Neural cell (in vitro differentiated cells): ENCODE data around the gene SEPTIN2. TPM values are rescaled to one million over a fixed set of nuclear protein-coding genes. Genes with fewer than 3 reads are reported as not detected.
"Not testable (repeated sequence)": the region's sequence is repeated elsewhere in the genome, so short reads cannot be mapped to it uniquely, and the experiment has no call there.

Source experiments
- H2AFZ ChIP-seq: fragments of 200-600, 300-800 bp; sonication (generic), shearing (Covaris generic); 2 replicates; pipeline ENCODE4 v1.6.0; 2014; ENCODE audit warnings: low read depth, mild to moderate bottlenecking, antibody characterized with exemption, low read length, moderate library complexity
- H3F3A ChIP-seq: fragments of 200-600 bp; shearing (Covaris generic); 2 replicates; pipeline ENCODE4 v1.6.1; 2016; ENCODE audit warnings: mild to moderate bottlenecking, moderate library complexity, mixed read lengths, antibody characterized with exemption, low read length; ENCODE audit not compliant: insufficient read depth, poor library complexity, severe bottlenecking
- H3K27ac ChIP-seq: fragments of 200-600, 300-800 bp; sonication (generic), shearing (Covaris generic); 2 replicates; pipeline ENCODE4 v1.5.1; 2014; ENCODE audit warnings: mild to moderate bottlenecking, low read length, moderate library complexity
- H3K27me3 ChIP-seq: fragments of 300-800, 200-600 bp; sonication (generic), shearing (Covaris generic); 2 replicates; pipeline ENCODE4 v1.6.0; 2014; ENCODE audit warnings: mild to moderate bottlenecking, low read depth, low read length, moderate library complexity; ENCODE audit not compliant: insufficient read depth
- H3K36me3 ChIP-seq: fragments of 300-800, 200-600 bp; sonication (generic), shearing (Covaris generic); 2 replicates; pipeline ENCODE4 v1.5.1; 2014; ENCODE audit warnings: mild to moderate bottlenecking, antibody characterized with exemption, low read length, moderate library complexity; ENCODE audit not compliant: insufficient read depth
- H3K4me2 ChIP-seq: fragments of 300-800, 200-600 bp; sonication (generic), shearing (Covaris generic); 2 replicates; pipeline ENCODE4 v1.6.0; 2014; ENCODE audit warnings: mild to moderate bottlenecking, low read length
- H3K4me3 ChIP-seq: fragments of 300-800, 200-600 bp; sonication (generic), shearing (Covaris generic); 2 replicates; pipeline ENCODE4 v1.5.1; 2014; ENCODE audit warnings: mild to moderate bottlenecking, low read length, moderate library complexity
- H3K79me2 ChIP-seq: fragments of 200-600 bp; shearing (Covaris generic); replicated peaks from 2 replicates; pipeline ENCODE4 v1.6.0; 2014; ENCODE audit warnings: mild to moderate bottlenecking, low read length, moderate library complexity; ENCODE audit not compliant: insufficient read depth
- H3K9ac ChIP-seq: fragments of 300-800, 200-600 bp; sonication (generic), shearing (Covaris generic); 2 replicates; pipeline ENCODE4 v1.6.1; 2016; ENCODE audit warnings: mild to moderate bottlenecking, low read length, mixed read lengths
- H3K9me2 ChIP-seq: fragments of 200-600 bp; shearing (Covaris generic); 2 replicates; pipeline ENCODE4 v1.6.1; 2016; ENCODE audit warnings: mild to moderate bottlenecking, low read length, mixed read lengths; ENCODE audit not compliant: insufficient read depth
- H3K9me3 ChIP-seq: fragments of 200-600, 300-800 bp; sonication (generic), shearing (Covaris generic); 2 replicates; pipeline ENCODE4 v1.6.1; 2016; ENCODE audit warnings: mild to moderate bottlenecking, mixed run types, low read length, moderate library complexity, mixed read lengths
- H4K20me1 ChIP-seq: fragments of 200-600 bp; shearing (Covaris generic); 2 replicates; pipeline ENCODE4 v1.6.1; 2016; ENCODE audit warnings: mild to moderate bottlenecking, mixed run types; ENCODE audit not compliant: insufficient read depth
- EP300 ChIP-seq: fragments of 450-650 bp; conservative IDR thresholded peaks from 2 replicates; pipeline ENCODE4 v1.6.1; 2014; ENCODE audit warnings: antibody characterized with exemption, mild to moderate bottlenecking, moderate library complexity; ENCODE audit not compliant: poor library complexity, severe bottlenecking
- EZH2 ChIP-seq: fragments of 200-600, 300-800 bp; shearing (Covaris generic), sonication (generic); IDR thresholded peaks from 2 replicates; pipeline ENCODE4 v1.6.1; 2014; ENCODE audit warnings: antibody characterized with exemption, low read length, borderline replicate concordance, mild to moderate bottlenecking; ENCODE audit not compliant: insufficient read depth, poor library complexity, severe bottlenecking
- MXI1 ChIP-seq: fragments of 450-650 bp; conservative IDR thresholded peaks from 2 replicates; pipeline ENCODE4 v1.6.1; 2014; ENCODE audit warnings: antibody characterized with exemption, mild to moderate bottlenecking; ENCODE audit not compliant: poor library complexity, severe bottlenecking
- POLR2AphosphoS5 ChIP-seq: IDR thresholded peaks from 2 replicates; pipeline ENCODE4 v1.6.1; 2012
- RAD21 ChIP-seq: fragments of 450-650 bp; conservative IDR thresholded peaks from 2 replicates; pipeline ENCODE4 v1.6.1; 2014; ENCODE audit warnings: antibody characterized with exemption, mild to moderate bottlenecking, moderate library complexity
- SMC3 ChIP-seq: fragments of 450-650 bp; conservative IDR thresholded peaks from 2 replicates; pipeline ENCODE4 v1.6.1; 2014; ENCODE audit warnings: antibody characterized with exemption, mild to moderate bottlenecking, moderate library complexity; ENCODE audit not compliant: poor library complexity
- TAF1 ChIP-seq: IDR thresholded peaks from 2 replicates; pipeline ENCODE4 v1.6.1; 2012; ENCODE audit warnings: low read depth
- polyA plus RNA-seq: library from polyadenylated mRNA; depleted of rRNA; stranded (reverse); fragments of >200 nt; gene quantifications from 2 replicates; pipeline ENCODE4 v1.2.3, GENCODE V29; 2014
- TF ChIP-seq, protein P1 (sequence below): IDR thresholded peaks from 2 replicates; pipeline ENCODE4 v1.6.1; 2012; ENCODE audit warnings: borderline replicate concordance
- TF ChIP-seq, protein P2 (sequence below): fragments of 450-650 bp; IDR thresholded peaks from 2 replicates; pipeline ENCODE4 v1.5.1; 2014; ENCODE audit warnings: antibody characterized with exemption, mild to moderate bottlenecking, moderate library complexity; ENCODE audit not compliant: poor library complexity, severe bottlenecking

SEPTIN2 gene
- polyA plus RNA-seq, 1 donor from 2014 or later, result 467 TPM

DNA sequence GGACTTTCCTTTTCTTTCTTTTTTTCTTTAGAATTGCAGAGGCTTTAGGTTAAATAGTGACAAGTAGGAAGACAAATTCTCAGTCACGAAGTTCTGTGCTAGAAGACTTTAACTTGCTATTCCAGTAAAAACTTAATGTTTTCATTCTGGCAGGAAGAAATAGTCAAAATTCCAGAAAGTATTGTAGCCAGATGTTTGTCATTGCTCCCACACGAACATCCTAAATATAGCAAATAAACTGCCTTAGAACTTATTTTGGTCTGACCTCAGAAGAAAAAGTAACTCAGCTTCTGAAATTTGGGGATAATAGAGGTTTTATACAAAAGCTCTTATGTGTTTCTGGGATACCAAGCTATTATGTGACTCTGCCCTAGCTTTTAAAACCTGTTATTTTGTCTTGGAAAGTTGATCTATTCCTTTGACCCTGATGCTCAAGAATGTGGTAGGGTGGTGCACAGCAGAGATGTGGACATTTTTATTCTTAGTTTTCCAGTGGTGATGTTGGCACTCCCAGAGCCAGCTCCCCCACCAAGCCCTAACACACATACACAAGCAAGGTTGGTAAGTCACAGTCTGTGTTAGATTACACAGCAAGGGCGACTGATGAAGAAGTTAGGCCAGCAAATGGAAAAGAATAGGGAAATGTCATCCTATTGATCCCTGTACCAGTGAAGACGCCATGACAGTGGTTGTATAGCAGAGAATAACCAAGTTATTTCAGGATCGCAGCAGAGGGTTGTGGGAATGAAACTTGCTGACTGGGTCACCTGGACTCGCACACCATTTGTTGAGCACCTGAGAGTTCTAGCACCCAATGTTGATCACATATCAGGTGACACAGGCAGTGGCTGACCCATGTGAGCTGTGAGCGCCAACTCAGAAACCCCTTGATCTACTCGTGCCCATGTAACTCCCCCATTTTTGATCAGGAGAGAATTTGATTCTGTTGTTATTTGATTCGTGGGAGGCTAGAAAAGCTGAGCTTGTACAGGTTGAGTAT lies 64.1 kb downstream of the SEPTIN2 start:
- no peak overlapping the region for H2AFZ ChIP-seq
- H3K9me2 ChIP-seq, result no peaks in the 10 kb centered on the region
- H3F3A ChIP-seq, result no peaks in the 10 kb centered on the region
- H4K20me1 ChIP-seq, result no peaks in the 10 kb centered on the region
- H3K36me3 ChIP-seq, result no peaks in the 10 kb centered on the region
- H3K79me2 ChIP-seq, result no peaks in the 10 kb centered on the region
- no peaks in the 10 kb centered on the region for H3K27me3 ChIP-seq
- H3K9me3 ChIP-seq, result no peaks in the 10 kb centered on the region
- TF ChIP-seq SMC3 (no peak), EZH2 (no peak), RAD21 (no peak), TAF1 (no peak), POLR2AphosphoS5 (no peak), EP300 (no peak), MXI1 (no peak)
- TF ChIP-seq, protein P1, sequence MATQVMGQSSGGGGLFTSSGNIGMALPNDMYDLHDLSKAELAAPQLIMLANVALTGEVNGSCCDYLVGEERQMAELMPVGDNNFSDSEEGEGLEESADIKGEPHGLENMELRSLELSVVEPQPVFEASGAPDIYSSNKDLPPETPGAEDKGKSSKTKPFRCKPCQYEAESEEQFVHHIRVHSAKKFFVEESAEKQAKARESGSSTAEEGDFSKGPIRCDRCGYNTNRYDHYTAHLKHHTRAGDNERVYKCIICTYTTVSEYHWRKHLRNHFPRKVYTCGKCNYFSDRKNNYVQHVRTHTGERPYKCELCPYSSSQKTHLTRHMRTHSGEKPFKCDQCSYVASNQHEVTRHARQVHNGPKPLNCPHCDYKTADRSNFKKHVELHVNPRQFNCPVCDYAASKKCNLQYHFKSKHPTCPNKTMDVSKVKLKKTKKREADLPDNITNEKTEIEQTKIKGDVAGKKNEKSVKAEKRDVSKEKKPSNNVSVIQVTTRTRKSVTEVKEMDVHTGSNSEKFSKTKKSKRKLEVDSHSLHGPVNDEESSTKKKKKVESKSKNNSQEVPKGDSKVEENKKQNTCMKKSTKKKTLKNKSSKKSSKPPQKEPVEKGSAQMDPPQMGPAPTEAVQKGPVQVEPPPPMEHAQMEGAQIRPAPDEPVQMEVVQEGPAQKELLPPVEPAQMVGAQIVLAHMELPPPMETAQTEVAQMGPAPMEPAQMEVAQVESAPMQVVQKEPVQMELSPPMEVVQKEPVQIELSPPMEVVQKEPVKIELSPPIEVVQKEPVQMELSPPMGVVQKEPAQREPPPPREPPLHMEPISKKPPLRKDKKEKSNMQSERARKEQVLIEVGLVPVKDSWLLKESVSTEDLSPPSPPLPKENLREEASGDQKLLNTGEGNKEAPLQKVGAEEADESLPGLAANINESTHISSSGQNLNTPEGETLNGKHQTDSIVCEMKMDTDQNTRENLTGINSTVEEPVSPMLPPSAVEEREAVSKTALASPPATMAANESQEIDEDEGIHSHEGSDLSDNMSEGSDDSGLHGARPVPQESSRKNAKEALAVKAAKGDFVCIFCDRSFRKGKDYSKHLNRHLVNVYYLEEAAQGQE, result no peak
- TF ChIP-seq, protein P2, sequence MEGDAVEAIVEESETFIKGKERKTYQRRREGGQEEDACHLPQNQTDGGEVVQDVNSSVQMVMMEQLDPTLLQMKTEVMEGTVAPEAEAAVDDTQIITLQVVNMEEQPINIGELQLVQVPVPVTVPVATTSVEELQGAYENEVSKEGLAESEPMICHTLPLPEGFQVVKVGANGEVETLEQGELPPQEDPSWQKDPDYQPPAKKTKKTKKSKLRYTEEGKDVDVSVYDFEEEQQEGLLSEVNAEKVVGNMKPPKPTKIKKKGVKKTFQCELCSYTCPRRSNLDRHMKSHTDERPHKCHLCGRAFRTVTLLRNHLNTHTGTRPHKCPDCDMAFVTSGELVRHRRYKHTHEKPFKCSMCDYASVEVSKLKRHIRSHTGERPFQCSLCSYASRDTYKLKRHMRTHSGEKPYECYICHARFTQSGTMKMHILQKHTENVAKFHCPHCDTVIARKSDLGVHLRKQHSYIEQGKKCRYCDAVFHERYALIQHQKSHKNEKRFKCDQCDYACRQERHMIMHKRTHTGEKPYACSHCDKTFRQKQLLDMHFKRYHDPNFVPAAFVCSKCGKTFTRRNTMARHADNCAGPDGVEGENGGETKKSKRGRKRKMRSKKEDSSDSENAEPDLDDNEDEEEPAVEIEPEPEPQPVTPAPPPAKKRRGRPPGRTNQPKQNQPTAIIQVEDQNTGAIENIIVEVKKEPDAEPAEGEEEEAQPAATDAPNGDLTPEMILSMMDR, result no peak
- no peak overlapping the region for H3K9ac ChIP-seq
- H3K27ac ChIP-seq, result no peak overlapping the region
- no peak overlapping the region for H3K4me2 ChIP-seq
- no peak overlapping the region for H3K4me3 ChIP-seq

DNA sequence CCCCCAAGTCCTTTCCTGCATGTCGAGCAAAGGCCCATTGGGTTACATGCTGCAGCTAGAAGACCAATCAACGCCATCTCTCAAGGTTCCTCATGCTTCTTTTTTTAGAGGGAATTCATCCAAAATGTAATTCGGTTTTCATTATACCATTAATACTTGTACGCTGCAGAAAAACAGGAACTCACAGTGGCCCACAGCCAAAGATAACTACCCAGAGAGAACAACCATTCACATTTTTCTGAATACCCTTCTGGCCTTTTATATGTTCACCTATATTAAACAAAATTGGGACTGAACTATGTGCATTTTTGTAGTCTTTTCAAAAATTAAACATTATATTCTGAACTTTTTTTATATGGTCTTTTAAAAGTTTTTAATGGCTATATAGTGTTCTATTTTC lies 66.1 kb downstream of the SEPTIN2 start:
- Histone ChIP-seq H3K27ac (no peak overlapping the region), H3K4me2 (no peak overlapping the region), H3K4me3 (no peak overlapping the region), H4K20me1 (no peaks in the 10 kb centered on the region), H3K9me3 (no peaks in the 10 kb centered on the region), H3K36me3 (no peaks in the 10 kb centered on the region), H3K9ac (no peak overlapping the region), H3K9me2 (no peaks in the 10 kb centered on the region), H2AFZ (no peak overlapping the region), H3K79me2 (no peaks in the 10 kb centered on the region), H3K27me3 (no peaks in the 10 kb centered on the region), H3F3A (no peaks in the 10 kb centered on the region)
- no peak for TF ChIP-seq RAD21
- TF ChIP-seq, protein P2, result no peak
- TF ChIP-seq TAF1, result no peak
- no peak for TF ChIP-seq EZH2
- TF ChIP-seq EP300, result no peak
- TF ChIP-seq POLR2AphosphoS5, result no peak
- TF ChIP-seq, protein P1, result no peak
- TF ChIP-seq SMC3, result no peak

DNA sequence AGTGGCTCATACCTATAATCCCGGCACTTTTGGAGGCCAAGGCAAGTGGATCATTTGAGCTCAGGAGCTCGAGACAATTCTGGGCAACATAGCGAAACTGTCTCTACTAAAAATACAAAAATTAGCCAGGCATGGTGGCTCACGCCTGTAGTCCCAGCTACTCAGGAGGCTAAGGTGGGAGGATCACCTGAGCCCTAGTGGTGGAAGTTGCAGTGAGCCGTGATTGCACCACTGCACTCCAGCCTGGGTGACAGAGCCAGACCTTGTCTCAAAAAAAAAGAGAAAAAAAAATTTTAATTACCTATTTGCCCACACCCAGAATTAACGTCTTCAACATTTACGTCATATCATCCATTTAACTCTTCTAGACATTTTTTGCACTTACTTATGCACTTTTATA lies 69.7 kb downstream of the SEPTIN2 start:
- H3K36me3 ChIP-seq, H3K27me3 ChIP-seq: not testable (repeated sequence)

More for the DNA sequence above, 69.7 kb downstream of the SEPTIN2 start:
- H4K20me1 ChIP-seq, H3K4me3 ChIP-seq, H3K9me3 ChIP-seq, H3K27ac ChIP-seq, H3K9me2 ChIP-seq, H3K9ac ChIP-seq, H3K79me2 ChIP-seq, H3F3A ChIP-seq, H2AFZ ChIP-seq, H3K4me2 ChIP-seq: not testable (repeated sequence)
